Hematopoietic multipotent progenitor cell treated with erythropoietin and hydrocortisone succinate and interleukin-3 and kit ligand, for 6 days (in vitro differentiated cells): Measurements from ENCODE around the gene AKAP1.

Source experiments
- DNase-seq: peaks from one replicate; pipeline ENCODE4 v3.0.0-alpha.2; 2015

The AKAP1 gene

GRCh38 chr17:57084802-57085447 is at the start of gene AKAP1:
AKAP1 (plus strand) TSS chr17:57085246; CDS start chr17:57105465, 20,219 bp downstream.
- peak; percentile 96 for DNase-seq

GRCh38 chr17:57035971-57036481 is 49.0 kb upstream of the AKAP1 start:
- no peak for DNase-seq

- no peak for DNase-seq
These were observed 47.6 kb upstream of the AKAP1 start for GRCh38 chr17:57037411-57037810.

- no peak for DNase-seq
These were observed 46.6 kb upstream of the AKAP1 start for GRCh38 chr17:57038486-57038885.

GRCh38 chr17:57040571-57040970 is 44.5 kb upstream of the AKAP1 start:
- no peak for DNase-seq

GRCh38 chr17:57043276-57043675 is 41.8 kb upstream of the AKAP1 start:
- no peak for DNase-seq

- no peak for DNase-seq
These were observed 39.8 kb upstream of the AKAP1 start for GRCh38 chr17:57044976-57045867.

GRCh38 chr17:57045868-57046704 is 39.0 kb upstream of the AKAP1 start:
- peak; percentile 16 for DNase-seq

- no peak for DNase-seq
These were observed 38.3 kb upstream of the AKAP1 start for GRCh38 chr17:57046749-57047148.

- DNase-seq = no peak
These were observed 37.0 kb upstream of the AKAP1 start for GRCh38 chr17:57048096-57048495.

- no peak for DNase-seq
These were observed 34.7 kb upstream of the AKAP1 start for GRCh38 chr17:57050306-57050705.

GRCh38 chr17:57051886-57052361 is 33.1 kb upstream of the AKAP1 start:
- DNase-seq = no peak

- no peak for DNase-seq
These were observed 22.2 kb upstream of the AKAP1 start for GRCh38 chr17:57062865-57063264.

GRCh38 chr17:57067162-57067561 is 17.9 kb upstream of the AKAP1 start:
- no peak for DNase-seq

GRCh38 chr17:57067781-57068180 is 17.3 kb upstream of the AKAP1 start:
- no peak for DNase-seq

- DNase-seq = no peak
These were observed 16.8 kb upstream of the AKAP1 start for GRCh38 chr17:57068222-57068658.

GRCh38 chr17:57068707-57069106 is 16.3 kb upstream of the AKAP1 start:
- DNase-seq = no peak

GRCh38 chr17:57071991-57072944 is 12.8 kb upstream of the AKAP1 start:
- no peak for DNase-seq

GRCh38 chr17:57073626-57074025 is 11.4 kb upstream of the AKAP1 start:
- no peak for DNase-seq

- DNase-seq = no peak
These were observed 9.9 kb upstream of the AKAP1 start for GRCh38 chr17:57075193-57075592.

GRCh38 chr17:57075785-57076184 is 9.3 kb upstream of the AKAP1 start:
- DNase-seq = no peak

GRCh38 chr17:57077000-57077399 is 8.0 kb upstream of the AKAP1 start:
- no peak for DNase-seq
